Memory B cell (primary cell): ENCODE measurements around the gene UNC93B1.
A peak's percentile ranks its signal among the peaks of the same experiment; 100 is the strongest.

Experiments
- ATAC-seq: fragments of 150-1000 bp; cut with Tn5 transposase; 2 replicates; pipeline ENCODE4 v1.10.0; 2021; ENCODE audit warnings: low read depth, mild to moderate bottlenecking, moderate library complexity
- DNase-seq, 2 donors: peaks; one replicate each; pipeline ENCODE4 v3.0.0; 2022; ENCODE audit warnings: low spot score in 2 of 2
- H3K27ac Mint-ChIP-seq: one replicate; pipeline ENCODE4 v1.8.0; 2022; ENCODE audit warnings: mild to moderate bottlenecking, moderate library complexity, mixed read lengths
- H3K27me3 Mint-ChIP-seq: one replicate; pipeline ENCODE4 v1.8.0; 2022; ENCODE audit warnings: mixed read lengths
- H3K36me3 Mint-ChIP-seq: one replicate; pipeline ENCODE4 v1.8.0; 2022; ENCODE audit warnings: mild to moderate bottlenecking, mixed read lengths
- H3K4me1 Mint-ChIP-seq: one replicate; pipeline ENCODE4 v1.8.0; 2022; ENCODE audit warnings: mixed read lengths
- H3K4me3 Mint-ChIP-seq: one replicate; pipeline ENCODE4 v1.8.0; 2022; ENCODE audit warnings: mild to moderate bottlenecking, moderate library complexity, mixed read lengths
- H3K9me3 Mint-ChIP-seq: one replicate; pipeline ENCODE4 v1.8.0; 2022; ENCODE audit warnings: mixed read lengths

The UNC93B1 gene

DNA sequence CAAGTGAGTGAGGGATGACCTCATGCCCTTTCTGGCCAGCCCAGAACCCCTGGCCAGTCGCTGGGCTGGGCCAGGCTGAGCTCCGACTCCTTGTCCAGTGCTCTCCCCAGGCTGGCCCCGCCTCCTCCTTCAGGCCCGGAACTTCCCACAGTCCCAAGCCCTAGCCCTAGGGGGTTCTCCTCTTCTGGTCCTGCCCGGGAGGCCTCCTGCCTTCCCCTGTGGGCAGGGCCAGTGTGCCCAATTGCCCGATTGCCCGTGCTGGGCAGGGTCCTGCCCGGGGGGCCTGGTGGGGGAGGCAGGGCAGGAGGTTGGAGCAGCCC is 39.1 kb upstream of the UNC93B1 start:
- Mint-ChIP-seq H3K4me3 (no peak overlapping the region), H3K4me1 (peaks cover 14% of the 10 kb centered on the region), H3K27ac (no peak overlapping the region), H3K9me3 (no peaks in the 10 kb centered on the region), H3K36me3 (peaks cover 7% of the 10 kb centered on the region), H3K27me3 (no peaks in the 10 kb centered on the region)
- no peak for DNase-seq
- no peak for ATAC-seq

GRCh38 chr11:68042219-68043028 is 38.5 kb upstream of the UNC93B1 start:
- no peaks in the 10 kb centered on the region for H3K27me3 Mint-ChIP-seq
- ATAC-seq (no peak), DNase-seq (no peak)
- no peak overlapping the region for H3K27ac Mint-ChIP-seq
- H3K36me3 Mint-ChIP-seq = peaks cover 7% of the 10 kb centered on the region
- H3K9me3 Mint-ChIP-seq = no peaks in the 10 kb centered on the region
- peaks cover 14% of the 10 kb centered on the region for H3K4me1 Mint-ChIP-seq
- H3K4me3 Mint-ChIP-seq = no peak overlapping the region

DNA sequence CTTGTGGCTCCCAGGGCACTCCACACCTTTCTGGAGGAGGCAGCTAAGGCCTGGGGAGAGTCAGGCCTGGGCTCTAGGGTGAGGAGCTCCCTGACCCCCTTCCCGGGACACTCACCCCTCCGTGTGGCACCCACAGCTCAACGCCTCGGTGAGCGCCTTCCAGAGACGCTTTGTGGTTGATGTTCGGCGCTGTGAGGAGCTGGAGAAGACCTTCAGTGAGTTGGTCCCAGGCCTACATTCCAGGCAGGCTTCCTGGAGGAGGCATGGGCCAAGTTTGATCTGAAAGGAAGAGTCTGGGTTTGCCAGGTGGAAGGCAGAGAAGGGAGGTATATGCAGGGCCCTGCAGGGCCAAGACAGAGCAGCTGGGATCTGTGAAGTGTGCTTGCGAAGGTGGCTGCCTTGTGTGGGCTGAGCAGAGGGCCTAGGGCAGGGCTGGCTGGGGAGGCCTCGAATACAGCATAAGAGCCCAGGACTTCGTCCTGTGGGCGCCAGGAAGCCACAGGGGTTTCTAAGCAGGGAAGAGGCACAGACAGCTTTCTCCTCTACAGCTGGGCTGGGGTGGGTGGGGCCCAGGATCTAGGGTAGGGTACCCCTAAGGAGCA is 37.8 kb upstream of the UNC93B1 start:
- DNase-seq (no peak), ATAC-seq (no peak)
- H3K4me3 Mint-ChIP-seq = peak overlapping the region; percentile 38
- H3K4me1 Mint-ChIP-seq = peaks cover 19% of the 10 kb centered on the region
- H3K27me3 Mint-ChIP-seq = no peaks in the 10 kb centered on the region
- H3K9me3 Mint-ChIP-seq = no peaks in the 10 kb centered on the region
- H3K36me3 Mint-ChIP-seq = peaks cover 6% of the 10 kb centered on the region
- H3K27ac Mint-ChIP-seq = peak overlapping the region; percentile 73

GRCh38 chr11:68040957-68041591 is 37.2 kb upstream of the UNC93B1 start:
- ATAC-seq (no peak), DNase-seq (no peak)
- H3K27ac Mint-ChIP-seq = peak overlapping the region; percentile 95
- no peaks in the 10 kb centered on the region for H3K27me3 Mint-ChIP-seq
- peaks cover 19% of the 10 kb centered on the region for H3K4me1 Mint-ChIP-seq
- H3K9me3 Mint-ChIP-seq = no peaks in the 10 kb centered on the region
- peak overlapping the region; percentile 96 for H3K4me3 Mint-ChIP-seq
- H3K36me3 Mint-ChIP-seq = peaks cover 5% of the 10 kb centered on the region

DNA sequence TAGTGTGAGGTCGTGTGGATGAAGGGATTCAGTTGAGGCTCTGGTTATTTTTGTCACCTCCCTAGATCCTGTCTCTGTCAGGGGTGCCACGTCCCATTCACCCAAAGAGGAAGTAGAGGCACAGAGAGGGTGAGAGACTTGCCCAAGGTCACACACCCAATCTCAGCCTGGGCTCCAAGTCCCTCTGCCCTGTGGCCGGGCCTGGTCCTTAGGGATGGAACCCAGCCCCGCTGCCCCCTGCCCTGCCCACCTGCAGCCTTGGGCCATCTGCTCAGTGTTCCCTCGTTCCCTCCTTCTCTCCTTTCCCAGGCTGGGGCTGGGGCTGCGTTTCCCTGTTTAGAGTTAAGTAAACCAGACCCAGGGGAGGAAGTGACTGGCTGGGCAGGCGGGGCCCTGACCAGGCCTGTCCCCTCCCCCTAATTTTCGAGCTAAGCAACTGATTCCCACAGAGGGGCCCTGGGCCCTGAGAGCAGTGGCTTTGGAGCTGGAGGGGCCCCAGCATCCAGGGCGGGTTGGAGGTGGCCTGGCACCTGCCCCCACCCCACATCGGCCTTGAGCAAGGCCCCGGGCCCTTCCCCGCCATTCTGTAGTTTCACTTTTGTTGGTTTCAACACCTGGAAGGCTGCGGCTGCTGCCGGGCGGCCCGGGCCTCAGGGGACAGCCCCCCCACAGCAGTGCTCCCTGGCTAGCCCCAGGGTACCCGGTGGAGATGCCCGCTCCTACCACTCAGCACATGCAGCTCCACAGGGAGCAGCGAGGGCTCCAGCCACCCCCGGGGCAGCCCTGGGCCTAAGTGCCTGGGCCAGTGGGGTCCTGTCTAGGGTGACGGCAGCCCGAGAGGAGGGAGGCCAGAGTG is 36.4 kb upstream of the UNC93B1 start:
- Mint-ChIP-seq H3K27me3 (no peaks in the 10 kb centered on the region), H3K4me3 (peak overlapping the region; percentile 96), H3K4me1 (peaks cover 19% of the 10 kb centered on the region), H3K9me3 (no peaks in the 10 kb centered on the region), H3K27ac (peak overlapping the region; percentile 95), H3K36me3 (peaks cover 5% of the 10 kb centered on the region)
- peak; percentile 69 to 70 for DNase-seq
- peak; percentile 88 for ATAC-seq

DNA sequence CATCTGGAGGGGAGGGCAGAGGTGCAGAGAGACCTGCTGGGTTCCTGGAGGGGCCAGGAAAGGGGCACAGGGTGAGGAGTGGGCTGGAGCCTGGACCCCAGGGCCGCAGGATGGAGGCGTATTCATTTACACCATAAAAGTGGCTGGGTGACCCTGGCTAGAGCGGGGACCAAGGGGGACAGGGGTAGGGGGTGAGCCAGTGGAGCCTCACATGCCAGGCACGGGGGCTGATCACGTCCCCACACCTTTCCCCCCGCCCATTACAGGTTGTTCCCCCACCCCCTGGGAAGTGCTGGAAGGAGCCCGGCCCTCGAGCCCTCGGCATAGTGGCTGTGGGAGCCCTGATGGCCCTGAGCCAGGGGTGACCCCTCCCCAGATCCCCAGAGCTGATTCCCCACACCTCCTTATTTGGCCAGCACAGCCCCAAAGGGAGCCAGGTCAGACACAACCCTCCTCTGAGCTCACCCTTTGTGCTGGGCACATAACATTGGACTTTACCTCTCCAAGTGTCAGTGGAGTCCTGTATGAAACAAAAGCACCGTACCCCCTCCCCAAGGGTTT is 35.7 kb upstream of the UNC93B1 start:
- peak overlapping the region; percentile 96 for H3K4me3 Mint-ChIP-seq
- H3K27me3 Mint-ChIP-seq = no peaks in the 10 kb centered on the region
- DNase-seq = no peak
- H3K36me3 Mint-ChIP-seq = peaks cover 5% of the 10 kb centered on the region
- no peaks in the 10 kb centered on the region for H3K9me3 Mint-ChIP-seq
- H3K4me1 Mint-ChIP-seq = peaks cover 19% of the 10 kb centered on the region
- ATAC-seq = no peak
- H3K27ac Mint-ChIP-seq = peak overlapping the region; percentile 95

DNA sequence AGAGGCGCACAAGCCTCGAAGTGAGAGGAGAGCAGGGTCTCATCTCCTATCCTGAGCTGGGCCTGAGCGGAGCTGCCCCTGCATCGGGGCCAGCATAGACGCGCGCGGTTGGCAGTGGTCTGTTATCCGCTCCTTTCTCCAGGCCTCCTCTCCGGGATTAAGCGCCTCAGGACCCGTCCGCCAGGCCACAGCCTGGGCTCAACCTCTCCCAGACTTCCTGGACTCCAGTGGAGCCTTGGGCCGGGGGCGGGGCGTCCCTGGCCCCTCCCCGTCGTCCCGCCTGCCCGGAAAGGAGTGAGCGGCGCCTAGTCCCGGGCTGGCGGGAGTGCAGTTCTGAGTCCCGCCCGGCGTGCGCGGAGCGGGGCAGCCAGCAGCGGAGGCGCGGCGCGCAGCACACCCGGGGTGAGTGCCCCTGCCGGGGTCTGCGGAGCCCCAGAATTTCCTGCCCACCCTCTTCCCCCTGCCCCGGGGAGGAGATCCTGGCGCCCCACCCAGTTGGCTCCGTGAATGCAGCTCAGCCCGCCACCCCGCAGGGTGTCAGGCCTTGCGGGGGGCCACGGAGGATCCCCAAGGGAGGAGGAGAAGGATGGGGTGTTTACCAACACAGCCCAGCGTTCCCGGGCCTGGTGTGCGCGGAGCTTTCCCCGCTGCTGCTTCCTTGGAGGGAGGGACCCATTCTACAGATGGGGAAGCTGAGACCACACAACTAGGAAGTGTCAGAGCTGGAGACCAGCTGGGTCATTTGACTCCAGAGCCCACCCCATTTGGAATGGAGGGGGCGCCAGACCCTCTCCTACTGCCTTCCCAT is 35.0 kb upstream of the UNC93B1 start, which contains the start of gene TCIRG1:
TSS of gene TCIRG1 (plus strand) at position 308 of the 808 bp plus-strand sequence. CDS start 2,247 bp downstream, outside the sequence.
- H3K4me1 Mint-ChIP-seq = peaks cover 19% of the 10 kb centered on the region
- H3K36me3 Mint-ChIP-seq = peaks cover 4% of the 10 kb centered on the region
- ATAC-seq (peak; percentile 31), DNase-seq (peak in 1 of 2 donors; percentile 45)
- H3K4me3 Mint-ChIP-seq = peak within 1 kb of the TSS; percentile 96
- peak within 1 kb of the TSS; percentile 95 for H3K27ac Mint-ChIP-seq
- H3K27me3 Mint-ChIP-seq = no peaks in the 10 kb centered on the region
- no peaks in the 10 kb centered on the region for H3K9me3 Mint-ChIP-seq

- ATAC-seq = no peak
Observed at GRCh38 chr11:68038226-68038717, 34.4 kb upstream of the UNC93B1 start.

GRCh38 chr11:68037411-68038225 is 33.7 kb upstream of the UNC93B1 start:
- peaks cover 19% of the 10 kb centered on the region for H3K4me1 Mint-ChIP-seq
- H3K27ac Mint-ChIP-seq = peak overlapping the region; percentile 91
- H3K27me3 Mint-ChIP-seq = no peaks in the 10 kb centered on the region
- no peaks in the 10 kb centered on the region for H3K9me3 Mint-ChIP-seq
- peak overlapping the region; percentile 44 for H3K4me3 Mint-ChIP-seq
- no peak for ATAC-seq
- DNase-seq = no peak
- H3K36me3 Mint-ChIP-seq = peaks cover 7% of the 10 kb centered on the region

More at GRCh38 chr11:68038226-68038717, 34.4 kb upstream of the UNC93B1 start:
- Mint-ChIP-seq H3K4me1 (peaks cover 19% of the 10 kb centered on the region), H3K27ac (no peak overlapping the region), H3K36me3 (peaks cover 7% of the 10 kb centered on the region), H3K27me3 (no peaks in the 10 kb centered on the region), H3K4me3 (peak overlapping the region; percentile 96), H3K9me3 (no peaks in the 10 kb centered on the region)
- DNase-seq = no peak

- no peak for ATAC-seq
Observed at GRCh38 chr11:68036717-68037239, 32.9 kb upstream of the UNC93B1 start.

GRCh38 chr11:68036141-68036716 is 32.3 kb upstream of the UNC93B1 start:
- Mint-ChIP-seq H3K4me1 (peaks cover 20% of the 10 kb centered on the region), H3K27ac (no peak overlapping the region), H3K4me3 (no peak overlapping the region), H3K9me3 (no peaks in the 10 kb centered on the region), H3K36me3 (peaks cover 4% of the 10 kb centered on the region), H3K27me3 (no peaks in the 10 kb centered on the region)
- ATAC-seq = no peak
- no peak for DNase-seq

More at GRCh38 chr11:68036717-68037239, 32.9 kb upstream of the UNC93B1 start:
- H3K36me3 Mint-ChIP-seq = peaks cover 6% of the 10 kb centered on the region
- H3K4me3 Mint-ChIP-seq = no peak overlapping the region
- H3K9me3 Mint-ChIP-seq = no peaks in the 10 kb centered on the region
- no peak for DNase-seq
- H3K4me1 Mint-ChIP-seq = peaks cover 19% of the 10 kb centered on the region
- H3K27ac Mint-ChIP-seq = peak overlapping the region; percentile 91
- no peaks in the 10 kb centered on the region for H3K27me3 Mint-ChIP-seq
